ENCODE measurements around the gene LRRC66.

Gene LRRC66

GRCh38 chr4:52036886-52037530 is 16.8 kb upstream of the LRRC66 start:
- TF ChIP-seq TEAD4 (IDR thresholded peaks at IDR 0.05) (no peak), EP300 (IDR thresholded peaks at IDR 0.05; ENCODE audit: borderline replicate concordance) (no peak), EGR1 (IDR thresholded peaks at IDR 0.05) (no peak), REST (IDR thresholded peaks at IDR 0.05; ENCODE audit: low read depth) (no peak), ZBTB7A (IDR thresholded peaks at IDR 0.05; ENCODE audit: low read depth) (no peak), TAF1 (IDR thresholded peaks at IDR 0.05; ENCODE audit: low read depth) (no peak), NFIC (IDR thresholded peaks at IDR 0.05) (no peak), USF1 (IDR thresholded peaks at IDR 0.05) (no peak), TCF12 (IDR thresholded peaks at IDR 0.05; ENCODE audit: low read depth) (no peak), CEBPB (IDR thresholded peaks at IDR 0.05) (no peak), CREB1 (IDR thresholded peaks at IDR 0.05; ENCODE audit: low read depth) (no peak), YY1 (IDR thresholded peaks at IDR 0.05; ENCODE audit: low read depth) (no peak), MAX (IDR thresholded peaks at IDR 0.05) (no peak)

- no peak for TF ChIP-seq CEBPB (IDR thresholded peaks at IDR 0.05)
- TF ChIP-seq TAF1 (IDR thresholded peaks at IDR 0.05; ENCODE audit: low read depth), result no peak
- TF ChIP-seq REST (IDR thresholded peaks at IDR 0.05; ENCODE audit: low read depth), result no peak
- no peak for TF ChIP-seq RAD21 (IDR thresholded peaks at IDR 0.05; ENCODE audit: low read depth)
- no peak for TF ChIP-seq TCF12 (IDR thresholded peaks at IDR 0.05; ENCODE audit: low read depth)
- TF ChIP-seq ZBTB7A (IDR thresholded peaks at IDR 0.05; ENCODE audit: low read depth), result no peak
- no peak for TF ChIP-seq EGR1 (IDR thresholded peaks at IDR 0.05)
- TF ChIP-seq YY1 (IDR thresholded peaks at IDR 0.05; ENCODE audit: low read depth), result no peak
- no peak for TF ChIP-seq CREB1 (IDR thresholded peaks at IDR 0.05; ENCODE audit: low read depth)
- TF ChIP-seq NFIC (IDR thresholded peaks at IDR 0.05), result no peak
- TF ChIP-seq FOXM1 (IDR thresholded peaks at IDR 0.05; ENCODE audit: borderline replicate concordance, low read depth), result no peak
- TF ChIP-seq TEAD4 (IDR thresholded peaks at IDR 0.05), result no peak
- TF ChIP-seq USF1 (IDR thresholded peaks at IDR 0.05), result no peak
- no peak for TF ChIP-seq EP300 (IDR thresholded peaks at IDR 0.05; ENCODE audit: borderline replicate concordance)
- no peak for TF ChIP-seq MAX (IDR thresholded peaks at IDR 0.05)
Observed at GRCh38 chr4:52035190-52035589, 15.0 kb upstream of the LRRC66 start.

- TF ChIP-seq MAX (IDR thresholded peaks at IDR 0.05), result no peak
- no peak for TF ChIP-seq RAD21 (IDR thresholded peaks at IDR 0.05; ENCODE audit: low read depth)
- no peak for TF ChIP-seq CREB1 (IDR thresholded peaks at IDR 0.05; ENCODE audit: low read depth)
- no peak for TF ChIP-seq TCF12 (IDR thresholded peaks at IDR 0.05; ENCODE audit: low read depth)
- no peak for TF ChIP-seq FOXM1 (IDR thresholded peaks at IDR 0.05; ENCODE audit: borderline replicate concordance, low read depth)
- TF ChIP-seq TEAD4 (IDR thresholded peaks at IDR 0.05), result no peak
- TF ChIP-seq EP300 (IDR thresholded peaks at IDR 0.05; ENCODE audit: borderline replicate concordance), result no peak
- no peak for TF ChIP-seq REST (IDR thresholded peaks at IDR 0.05; ENCODE audit: low read depth)
- no peak for TF ChIP-seq EGR1 (IDR thresholded peaks at IDR 0.05)
- TF ChIP-seq NFIC (IDR thresholded peaks at IDR 0.05), result no peak
- no peak for TF ChIP-seq ZBTB7A (IDR thresholded peaks at IDR 0.05; ENCODE audit: low read depth)
- TF ChIP-seq CEBPB (IDR thresholded peaks at IDR 0.05), result no peak
- TF ChIP-seq YY1 (IDR thresholded peaks at IDR 0.05; ENCODE audit: low read depth), result no peak
- TF ChIP-seq TAF1 (IDR thresholded peaks at IDR 0.05; ENCODE audit: low read depth), result no peak
Observed at GRCh38 chr4:52032005-52032404, 11.8 kb upstream of the LRRC66 start.

- TF ChIP-seq MAX (IDR thresholded peaks at IDR 0.05) (no peak), EP300 (IDR thresholded peaks at IDR 0.05; ENCODE audit: borderline replicate concordance) (no peak), TCF12 (IDR thresholded peaks at IDR 0.05; ENCODE audit: low read depth) (no peak), TEAD4 (IDR thresholded peaks at IDR 0.05) (no peak), TAF1 (IDR thresholded peaks at IDR 0.05; ENCODE audit: low read depth) (no peak), CREB1 (IDR thresholded peaks at IDR 0.05; ENCODE audit: low read depth) (no peak), YY1 (IDR thresholded peaks at IDR 0.05; ENCODE audit: low read depth) (no peak)
Observed at GRCh38 chr4:52028970-52029369, 8.8 kb upstream of the LRRC66 start.
